HG03064 (cell line): ENCODE data around the gene SPATA31C1.
"Not testable (repeated sequence)": the region's sequence is repeated elsewhere in the genome, so short reads cannot be mapped to it uniquely, and the experiment has no call there.

ENCODE experiments used
- ATAC-seq: cut with Tn5 transposase; IDR thresholded peaks from one replicate; pipeline ENCODE4 v1.9.1; 2021; ENCODE audit warnings: low read depth; ENCODE audit not compliant: unreplicated experiment

Gene SPATA31C1

GRCh38 chr9:87886210-87886932 is 31.4 kb upstream of the SPATA31C1 start:
- no peak for ATAC-seq

DNA sequence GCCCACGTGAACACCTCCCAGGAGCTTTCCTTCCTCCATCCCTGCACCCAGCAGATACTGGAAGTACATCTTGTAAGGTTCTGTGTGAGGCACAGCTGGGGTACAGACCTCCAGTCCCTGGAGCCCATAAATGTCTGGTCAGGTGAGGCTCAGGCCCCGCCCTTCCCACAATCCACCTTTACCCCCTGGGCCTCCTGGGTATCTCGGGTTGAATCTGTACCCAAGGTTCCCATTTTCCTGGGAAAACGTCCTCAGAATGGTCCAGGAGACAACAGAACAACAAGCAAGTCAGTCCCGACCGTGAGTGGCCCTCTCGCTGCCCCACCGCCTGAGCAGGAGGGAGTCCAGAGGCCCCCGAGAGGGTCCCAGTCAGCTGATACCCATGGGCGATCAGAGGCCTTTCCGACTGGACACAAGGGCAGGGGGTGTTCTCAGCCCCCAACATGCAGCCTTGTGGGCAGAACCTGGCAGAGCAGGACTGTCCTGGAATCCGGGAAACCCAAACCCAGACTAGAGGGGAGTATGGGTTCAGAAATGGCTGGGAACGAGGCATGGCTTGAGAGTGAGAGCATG is 30.7 kb upstream of the SPATA31C1 start:
- no peak for ATAC-seq

- ATAC-seq = no peak
These were observed 29.9 kb upstream of the SPATA31C1 start for GRCh38 chr9:87887661-87888480.

DNA sequence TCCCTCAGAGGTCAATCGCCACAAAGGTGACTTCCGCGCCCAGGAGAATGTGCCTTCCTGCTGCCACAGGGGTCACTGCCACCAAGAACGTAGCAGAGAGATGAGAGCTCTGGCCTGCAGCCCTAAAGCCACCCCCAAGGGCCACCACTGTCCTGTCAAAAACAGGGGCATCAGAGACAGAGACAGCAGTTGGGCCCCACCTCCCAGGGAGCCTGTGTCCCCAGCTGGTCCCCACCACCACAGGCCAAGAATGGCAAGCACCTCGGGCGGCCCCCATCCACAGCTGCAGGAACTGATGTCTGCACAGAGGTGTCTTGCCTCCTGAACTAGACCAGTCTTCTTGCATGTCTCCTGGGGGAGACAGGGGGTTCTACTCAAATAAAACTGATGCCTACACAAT is 29.3 kb upstream of the SPATA31C1 start:
- no peak for ATAC-seq

GRCh38 chr9:87889065-87889881 is 28.5 kb upstream of the SPATA31C1 start:
- no peak for ATAC-seq

DNA sequence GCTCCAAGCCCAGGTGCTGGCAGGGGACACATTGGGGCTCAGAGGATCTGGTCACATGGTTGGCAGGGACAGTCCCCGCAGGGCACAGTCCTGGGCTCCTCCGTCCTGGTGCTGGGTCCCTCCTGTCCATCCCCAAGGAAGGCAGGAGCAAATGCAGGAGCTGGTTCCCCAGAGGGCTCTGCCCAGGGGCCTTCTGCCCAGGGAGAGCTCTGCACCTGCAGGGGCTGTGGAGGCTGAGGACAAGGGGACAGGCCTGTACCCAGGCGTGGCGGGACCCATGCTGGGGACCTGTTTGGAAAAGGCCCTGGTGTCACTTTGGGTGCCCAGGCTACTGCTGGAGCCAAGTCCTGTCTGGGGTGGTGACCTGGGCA is 27.9 kb upstream of the SPATA31C1 start:
- ATAC-seq = no peak

- no peak for ATAC-seq
These were observed 26.9 kb upstream of the SPATA31C1 start for GRCh38 chr9:87890837-87891236.

- ATAC-seq = no peak
These were observed 26.0 kb upstream of the SPATA31C1 start for GRCh38 chr9:87891754-87892153.

GRCh38 chr9:87892956-87893355 is 24.8 kb upstream of the SPATA31C1 start:
- ATAC-seq = no peak

DNA sequence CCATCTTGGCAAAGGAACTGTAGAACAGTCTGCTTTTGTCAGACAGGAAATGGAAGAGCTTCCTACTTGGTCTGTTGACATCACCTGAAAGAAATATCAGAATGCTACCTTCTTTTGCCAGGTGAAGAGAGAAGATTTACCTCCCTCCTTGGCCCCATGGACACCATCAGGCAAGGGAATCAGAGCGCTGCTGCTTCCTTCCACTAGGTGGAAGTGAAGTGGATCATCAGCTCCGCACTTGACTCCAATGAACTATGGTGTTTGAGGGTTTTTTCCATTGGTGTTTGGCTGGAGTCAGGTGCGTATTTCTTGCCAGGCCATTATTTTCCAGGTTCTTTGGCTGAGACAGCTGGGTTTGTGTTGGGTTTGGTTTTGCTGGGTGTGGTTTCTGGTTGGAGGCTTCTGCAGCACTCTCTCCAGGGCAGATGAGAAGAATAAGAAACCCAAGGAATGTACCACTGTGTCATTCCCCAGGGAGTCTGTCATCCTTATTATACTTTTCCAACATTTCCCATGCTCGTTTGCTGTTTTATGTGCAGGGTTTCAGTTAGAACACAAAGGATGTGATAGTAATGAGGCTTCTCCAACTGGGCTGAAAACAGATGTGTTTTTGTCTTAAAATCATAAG is 22.6 kb upstream of the SPATA31C1 start:
- no peak for ATAC-seq

GRCh38 chr9:87896891-87897290 is 20.9 kb upstream of the SPATA31C1 start:
- no peak for ATAC-seq

DNA sequence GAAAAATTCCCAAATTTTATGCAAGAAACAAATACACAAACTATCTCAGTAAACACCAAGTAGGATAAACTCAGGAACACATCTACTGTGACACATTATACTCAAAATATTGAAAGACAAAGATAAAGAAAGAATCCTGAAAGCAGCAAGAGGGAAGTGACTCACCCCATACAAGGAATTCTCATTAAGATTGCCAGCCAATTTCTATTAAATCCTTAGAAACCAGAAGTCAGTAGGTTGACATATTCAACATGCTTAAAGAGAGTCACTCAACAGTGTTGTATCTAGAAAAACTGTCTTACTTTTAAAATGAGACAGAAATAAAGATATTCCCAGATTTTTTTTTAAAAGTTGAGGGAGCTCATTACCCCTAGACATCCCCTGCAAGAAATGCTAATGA is 19.6 kb upstream of the SPATA31C1 start:
- no peak for ATAC-seq

DNA sequence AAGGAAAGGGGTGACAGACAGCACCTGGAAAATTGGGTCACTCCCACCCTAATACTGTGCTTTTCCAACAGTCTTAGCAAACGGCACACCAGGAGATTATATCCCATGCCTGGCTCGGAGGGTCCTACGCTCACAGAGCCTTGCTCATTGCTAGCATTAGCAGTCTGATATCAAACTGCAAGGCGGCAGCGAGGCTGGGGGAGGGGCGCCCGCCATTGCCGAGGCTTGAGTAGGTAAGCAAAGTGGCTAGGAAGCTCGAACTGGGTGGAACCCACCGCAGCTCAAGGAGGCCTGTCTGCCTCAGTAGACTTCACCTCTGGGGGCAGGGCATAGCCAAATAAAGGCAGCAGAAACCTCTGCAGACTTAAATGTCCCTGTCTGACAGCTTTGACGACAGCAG is 15.4 kb upstream of the SPATA31C1 start:
- ATAC-seq = not testable (repeated sequence)

DNA sequence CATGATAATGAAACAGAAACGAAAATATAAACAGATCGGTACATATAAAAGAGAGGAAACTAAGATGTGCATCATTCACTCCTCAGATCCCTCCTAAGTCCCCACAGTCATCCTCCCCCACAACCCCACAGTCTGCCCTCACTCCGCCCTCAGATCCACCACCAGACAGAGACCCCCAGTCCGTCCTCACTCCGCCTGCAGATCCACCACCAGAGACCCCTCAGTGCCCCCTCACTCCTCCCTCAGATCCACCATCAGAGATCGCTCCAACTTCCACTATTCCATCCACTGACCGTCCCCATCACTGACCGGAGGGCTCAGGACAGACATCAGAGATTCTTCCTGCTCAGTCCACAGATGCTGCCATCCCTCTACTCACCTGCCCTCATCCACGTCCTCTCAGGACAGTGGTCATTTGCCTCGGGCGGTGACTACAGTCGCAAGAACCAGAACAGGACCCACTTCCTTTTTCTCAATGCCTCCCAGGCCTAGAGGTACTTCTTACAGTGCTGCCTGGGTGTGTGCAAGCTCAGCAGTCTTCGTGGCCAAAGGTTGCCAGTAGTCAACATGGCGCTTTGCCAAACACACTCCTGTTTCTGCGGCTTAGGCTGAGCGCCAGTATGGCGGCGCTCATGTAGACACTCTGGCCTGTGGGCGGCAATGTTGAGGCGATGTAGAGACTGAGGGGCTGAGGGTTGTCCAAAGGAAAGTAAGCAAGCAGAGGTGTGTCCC is 8.3 kb upstream of the SPATA31C1 start:
- no peak for ATAC-seq

DNA sequence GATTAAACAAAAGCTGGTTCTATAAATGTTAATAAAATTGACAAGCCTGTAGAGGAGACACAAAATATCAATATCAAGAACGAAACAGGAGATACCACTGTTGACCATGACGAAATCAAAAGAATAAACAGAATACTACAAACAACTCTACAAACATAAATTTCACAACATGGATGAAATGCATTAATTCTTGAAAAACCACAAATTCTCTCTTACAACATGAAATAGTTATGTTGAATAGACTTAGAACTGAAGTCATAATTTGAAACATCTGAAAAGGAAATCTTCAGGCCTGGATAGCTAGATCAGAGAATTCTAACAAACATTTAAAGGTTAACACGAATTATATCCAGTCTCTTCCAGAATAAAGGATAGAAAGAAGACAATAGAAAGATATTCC is 6.9 kb upstream of the SPATA31C1 start:
- ATAC-seq = no peak

- not testable (repeated sequence) for ATAC-seq
These were observed 1.3 kb downstream of the SPATA31C1 start for GRCh38 chr9:87919013-87919412.

DNA sequence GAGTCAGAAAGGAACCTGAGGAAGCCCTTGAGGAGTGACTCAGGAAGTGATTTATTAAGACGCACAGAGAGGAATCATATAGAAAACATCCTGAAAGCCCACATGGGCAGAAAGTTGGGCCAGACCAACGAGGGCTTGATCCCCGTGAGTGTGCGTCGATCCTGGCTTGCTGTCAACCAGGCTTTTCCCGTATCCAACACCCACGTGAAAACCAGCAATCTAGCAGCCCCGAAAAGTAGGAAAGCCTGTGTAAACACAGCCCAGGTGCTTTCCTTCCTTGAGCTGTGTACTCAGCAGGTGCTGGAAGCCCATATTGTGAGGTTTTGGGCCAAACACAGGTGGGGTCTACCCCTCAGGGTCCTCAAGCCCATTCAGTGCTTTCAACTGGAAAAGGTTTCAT is 3.8 kb downstream of the SPATA31C1 start:
- not testable (repeated sequence) for ATAC-seq

GRCh38 chr9:87923012-87923411 is 5.2 kb downstream of the SPATA31C1 start:
- ATAC-seq = not testable (repeated sequence)

DNA sequence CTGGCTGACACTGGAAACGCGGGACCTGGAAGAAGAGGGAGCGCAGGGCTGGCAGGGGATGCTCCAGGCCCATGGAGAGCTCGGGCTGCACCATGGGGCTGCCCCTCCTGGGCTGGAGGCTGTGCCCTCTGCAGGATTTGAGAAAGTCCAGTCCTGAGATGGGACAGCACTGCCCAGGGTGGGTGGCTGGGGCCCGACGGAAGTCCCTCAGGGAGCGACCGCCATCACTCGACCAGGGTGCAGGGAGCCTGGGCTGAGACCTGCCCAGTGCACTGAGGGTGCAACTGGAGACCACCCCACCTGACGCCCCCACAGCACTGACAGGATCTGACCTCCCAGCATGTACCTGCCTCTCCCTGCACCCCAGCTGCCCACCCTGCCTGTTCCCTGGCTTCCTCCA is 7.1 kb downstream of the SPATA31C1 start:
- not testable (repeated sequence) for ATAC-seq

DNA sequence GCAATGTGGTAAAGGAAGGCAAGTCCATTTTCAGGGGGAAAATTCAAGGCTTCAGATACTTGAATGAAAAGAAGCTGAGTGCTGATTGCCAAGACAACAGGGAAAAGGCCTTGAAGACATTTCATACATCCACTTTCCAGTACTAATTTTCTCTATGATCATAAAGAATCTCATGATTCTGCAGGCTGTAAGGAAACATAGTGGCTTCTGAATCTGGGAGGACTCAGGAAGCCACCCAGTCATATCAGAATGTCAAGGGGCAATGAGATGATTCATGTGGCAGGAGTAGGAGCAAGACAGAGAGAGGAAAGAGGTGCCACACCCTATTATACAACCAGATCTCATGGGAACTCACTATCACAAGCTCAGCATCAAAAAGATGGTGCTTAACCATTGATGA is 11.4 kb downstream of the SPATA31C1 start:
- ATAC-seq = not testable (repeated sequence)
